OCI-LY7 (cell line): ENCODE measurements around the gene LEAP2. TPM values are rescaled to one million over a fixed set of nuclear protein-coding genes. Genes with fewer than 3 reads are reported as not detected.

Experiments
- BruUV-seq: library from RNA; stranded (reverse); fragments of 400-500 nt; replicated peaks from 2 replicates; lab custom pipeline; 2021; lab: Mats Ljungman, UMichigan
- CTCF ChIA-PET: fragments of 300-600 bp; sonication (Branson Sonifier 250); formaldehyde crosslinking; loops from one replicate; lab custom pipeline; 2022; ENCODE audit warnings: antibody characterized with exemption; ENCODE audit not compliant: unreplicated experiment; lab: Charles Lee
- POLR2A ChIA-PET: fragments of 300-600 bp; sonication (Branson Sonifier 250); formaldehyde crosslinking; loops from one replicate; lab custom pipeline; 2022; ENCODE audit warnings: antibody characterized with exemption; lab: Charles Lee
- DNase-seq: peaks from one replicate; pipeline ENCODE4 v3.0.0-alpha.2; 2015; ENCODE audit warnings: low spot score
- H2AFZ ChIP-seq: fragments of 200-600 bp; sonication (generic), shearing (Covaris generic); 2 replicates; pipeline ENCODE4 v1.6.1; 2014; ENCODE audit warnings: mild to moderate bottlenecking, antibody characterized with exemption, low read length, moderate library complexity
- H3K27ac ChIP-seq: fragments of 200-600 bp; sonication (generic); 2 replicates; pipeline ENCODE4 v1.5.1; 2014; ENCODE audit warnings: mixed run types, low read depth, mild to moderate bottlenecking, moderate library complexity, low read length, inconsistent platforms; ENCODE audit not compliant: poor library complexity, severe bottlenecking
- H3K36me3 ChIP-seq: fragments of 200-600 bp; sonication (generic); 2 replicates; pipeline ENCODE4 v1.6.1; 2014; ENCODE audit warnings: mild to moderate bottlenecking, antibody characterized with exemption, low read length, moderate library complexity, mixed read lengths; ENCODE audit not compliant: insufficient read depth
- H3K4me1 ChIP-seq: fragments of 200-600 bp; sonication (generic); 2 replicates; pipeline ENCODE4 v1.5.1; 2014; ENCODE audit warnings: mild to moderate bottlenecking, low read length; ENCODE audit not compliant: insufficient read depth, poor library complexity, severe bottlenecking
- H3K4me2 ChIP-seq: fragments of 200-600 bp; sonication (generic); 2 replicates; pipeline ENCODE4 v1.6.1; 2014; ENCODE audit warnings: mild to moderate bottlenecking, low read length
- H3K4me3 ChIP-seq: fragments of 200-600 bp; sonication (generic); 2 replicates; pipeline ENCODE4 v1.5.1; 2014; ENCODE audit warnings: mild to moderate bottlenecking, low read depth, low read length; ENCODE audit not compliant: poor library complexity, severe bottlenecking
- H3K79me2 ChIP-seq: fragments of 200-600 bp; sonication (generic); 2 replicates; pipeline ENCODE4 v1.6.1; 2016; ENCODE audit warnings: low read depth, mild to moderate bottlenecking, low read length, moderate library complexity, mixed read lengths; ENCODE audit not compliant: insufficient read depth
- H3K9me2 ChIP-seq: fragments of 200-600 bp; sonication (generic); 2 replicates; pipeline ENCODE4 v1.6.1; 2016; ENCODE audit warnings: mild to moderate bottlenecking, low read length, mixed read lengths; ENCODE audit not compliant: insufficient read depth
- H3K9me3 ChIP-seq: fragments of 200-600 bp; sonication (generic); 2 replicates; pipeline ENCODE4 v1.6.1; 2014; ENCODE audit warnings: mild to moderate bottlenecking, mixed run types, low read length, mixed read lengths
- H4K20me1 ChIP-seq: fragments of 200-600 bp; sonication (generic); 2 replicates; pipeline ENCODE4 v1.6.1; 2014; ENCODE audit warnings: mild to moderate bottlenecking, antibody characterized with exemption, low read length, moderate library complexity, mixed read lengths; ENCODE audit not compliant: insufficient read depth
- CTCF ChIP-seq: fragments of 200-600 bp; sonication (generic); conservative IDR thresholded peaks from 2 replicates; pipeline ENCODE4 v1.5.1; 2014; ENCODE audit warnings: mild to moderate bottlenecking, antibody characterized with exemption, low read length, moderate library complexity, mixed read lengths
- EZH2phosphoT487 ChIP-seq: fragments of 200-600 bp; sonication (generic); IDR thresholded peaks from 2 replicates; pipeline ENCODE4 v1.6.1; 2018; ENCODE audit warnings: low read depth, borderline replicate concordance, mild to moderate bottlenecking, mixed run types, antibody characterized with exemption, low read length, moderate library complexity, mixed read lengths
- intact Hi-C: fragments of 100-400 bp; cut with micrococcal nuclease; formaldehyde crosslinking; loops from one replicate; pipeline ENCODE4 v1.10.0; 2022; ENCODE audit not compliant: unreplicated experiment
- total RNA-seq, 2 experiments: library from RNA; depleted of rRNA in 1 of 2; stranded (reverse); fragments of >200 nt in 1 of 2; shearing (Covaris generic) in 1 of 2; gene quantifications; 2 replicates each; pipeline ENCODE4 v1.2.3, GENCODE V29; 2014 to 2022

The LEAP2 gene
- total RNA-seq, 2 experiments from 2014 or later = 4.4 to 5.6 TPM

- Histone ChIP-seq H4K20me1 (no peaks in the 10 kb centered on the region), H3K36me3 (no peaks in the 10 kb centered on the region), H3K27ac (no peak overlapping the region), H3K9me3 (no peaks in the 10 kb centered on the region), H3K4me1 (no peaks in the 10 kb centered on the region), H3K79me2 (no peaks in the 10 kb centered on the region), H3K4me3 (no peak overlapping the region), H3K9me2 (no peaks in the 10 kb centered on the region), H2AFZ (no peak overlapping the region), H3K4me2 (no peak overlapping the region)
- no peak for TF ChIP-seq EZH2phosphoT487
- no peak for TF ChIP-seq CTCF
- DNase-seq = no peak
- intact Hi-C loops = no loop called here
- CTCF ChIA-PET = no interaction called here
- POLR2A ChIA-PET = interaction anchor here (1.2 kb wide), 1 partner anchor 10 kb away, joined by 3 read pairs; no protein-coding TSS in a partner anchor
- no TSS peak for BruUV-seq
Measured at GRCh38 chr5:132850066-132850465, 23.4 kb upstream of the LEAP2 start.

- Histone ChIP-seq H2AFZ (no peak overlapping the region), H3K9me3 (no peaks in the 10 kb centered on the region), H3K4me3 (no peak overlapping the region), H4K20me1 (no peaks in the 10 kb centered on the region), H3K36me3 (no peaks in the 10 kb centered on the region), H3K79me2 (no peaks in the 10 kb centered on the region), H3K27ac (no peak overlapping the region), H3K9me2 (no peaks in the 10 kb centered on the region), H3K4me2 (no peak overlapping the region), H3K4me1 (no peaks in the 10 kb centered on the region)
- ChIA-PET CTCF (interaction anchor here (1.1 kb wide), 1 partner anchor 482 kb away, joined by 3 read pairs; no protein-coding TSS in a partner anchor), POLR2A (interaction anchor here (0.7 to 2.4 kb wide), 4 partner anchors 8 to 214 kb away, joined by 3 to 15 read pairs (median 6); partner anchors contain the start of genes GDF9 and UQCRQ)
- no TSS peak for BruUV-seq
- DNase-seq = no peak
- intact Hi-C loops = no loop called here
- no peak for TF ChIP-seq EZH2phosphoT487
- TF ChIP-seq CTCF = no peak
Measured at GRCh38 chr5:132853323-132853722, 20.1 kb upstream of the LEAP2 start.

- H3K79me2 ChIP-seq = no peaks in the 10 kb centered on the region
- CTCF ChIA-PET = interaction anchor here (1.1 to 1.2 kb wide), 2 partner anchors 10 to 481 kb away, joined by 3 read pairs; no protein-coding TSS in a partner anchor
- H3K36me3 ChIP-seq = no peaks in the 10 kb centered on the region
- H3K4me1 ChIP-seq = no peaks in the 10 kb centered on the region
- H3K4me3 ChIP-seq = no peak overlapping the region
- no TSS peak for BruUV-seq
- H3K4me2 ChIP-seq = no peak overlapping the region
- no peak for DNase-seq
- POLR2A ChIA-PET = interaction anchor here (0.7 to 2.4 kb wide), 4 partner anchors 8 to 214 kb away, joined by 3 to 15 read pairs (median 6); partner anchors contain the start of genes GDF9 and UQCRQ
- intact Hi-C loops = no loop called here
- no peaks in the 10 kb centered on the region for H3K9me3 ChIP-seq
- no peak for TF ChIP-seq CTCF
- TF ChIP-seq EZH2phosphoT487 = no peak
- no peaks in the 10 kb centered on the region for H3K9me2 ChIP-seq
- H3K27ac ChIP-seq = no peak overlapping the region
- H2AFZ ChIP-seq = no peak overlapping the region
- no peaks in the 10 kb centered on the region for H4K20me1 ChIP-seq
Measured at GRCh38 chr5:132853790-132854189, 19.7 kb upstream of the LEAP2 start.
